Neural progenitor cell (in vitro differentiated cells): ENCODE data around the gene EPHA1.

Experiments
- EZH2 ChIP-seq: fragments of 200-600 bp; sonication (generic); IDR thresholded peaks from 2 replicates; pipeline ENCODE4 v1.6.1; 2017; ENCODE audit warnings: antibody characterized with exemption, mild to moderate bottlenecking, moderate library complexity
- EZH2phosphoT487 ChIP-seq: fragments of 200-600 bp; sonication (generic); IDR thresholded peaks from 2 replicates; pipeline ENCODE4 v1.6.1; 2017; ENCODE audit warnings: antibody characterized with exemption
- TF ChIP-seq, protein P1 (sequence below): fragments of 200-600 bp; sonication (generic); IDR thresholded peaks from 2 replicates; pipeline ENCODE4 v1.5.1; 2017; ENCODE audit warnings: antibody characterized with exemption, mild to moderate bottlenecking

DNA sequence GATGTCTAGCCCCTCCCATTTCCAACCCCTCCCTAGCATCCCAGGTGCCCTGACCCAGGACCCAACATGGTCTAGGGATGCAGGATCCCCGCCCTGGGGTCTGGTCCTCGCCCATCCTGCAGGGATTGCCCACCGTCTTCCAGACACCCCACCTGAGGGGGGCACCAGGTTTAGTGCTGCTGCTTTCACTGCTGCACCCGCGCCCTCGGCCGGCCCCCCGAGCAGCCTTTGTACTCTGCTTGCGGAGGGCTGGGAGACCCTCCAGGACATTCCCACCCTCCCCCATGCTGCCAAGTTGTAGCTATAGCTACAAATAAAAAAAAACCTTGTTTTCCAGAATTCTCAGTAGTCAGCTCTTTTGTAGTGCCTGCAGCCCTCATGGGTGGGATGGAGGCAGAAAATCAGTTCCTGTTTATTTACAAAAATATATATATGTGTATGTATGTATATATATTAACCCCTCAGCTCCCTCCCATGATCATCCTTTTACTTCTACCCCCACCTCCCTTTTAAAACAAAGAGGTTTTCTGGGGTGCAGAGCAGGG is 17.8 kb downstream of the EPHA1 start:
- TF ChIP-seq, protein P1, sequence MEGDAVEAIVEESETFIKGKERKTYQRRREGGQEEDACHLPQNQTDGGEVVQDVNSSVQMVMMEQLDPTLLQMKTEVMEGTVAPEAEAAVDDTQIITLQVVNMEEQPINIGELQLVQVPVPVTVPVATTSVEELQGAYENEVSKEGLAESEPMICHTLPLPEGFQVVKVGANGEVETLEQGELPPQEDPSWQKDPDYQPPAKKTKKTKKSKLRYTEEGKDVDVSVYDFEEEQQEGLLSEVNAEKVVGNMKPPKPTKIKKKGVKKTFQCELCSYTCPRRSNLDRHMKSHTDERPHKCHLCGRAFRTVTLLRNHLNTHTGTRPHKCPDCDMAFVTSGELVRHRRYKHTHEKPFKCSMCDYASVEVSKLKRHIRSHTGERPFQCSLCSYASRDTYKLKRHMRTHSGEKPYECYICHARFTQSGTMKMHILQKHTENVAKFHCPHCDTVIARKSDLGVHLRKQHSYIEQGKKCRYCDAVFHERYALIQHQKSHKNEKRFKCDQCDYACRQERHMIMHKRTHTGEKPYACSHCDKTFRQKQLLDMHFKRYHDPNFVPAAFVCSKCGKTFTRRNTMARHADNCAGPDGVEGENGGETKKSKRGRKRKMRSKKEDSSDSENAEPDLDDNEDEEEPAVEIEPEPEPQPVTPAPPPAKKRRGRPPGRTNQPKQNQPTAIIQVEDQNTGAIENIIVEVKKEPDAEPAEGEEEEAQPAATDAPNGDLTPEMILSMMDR, result no peak
- no peak for TF ChIP-seq EZH2
- TF ChIP-seq EZH2phosphoT487, result no peak
